ENCODE results near the gene GALK2.
"Not testable (repeated sequence)": the region's sequence is repeated elsewhere in the genome, so short reads cannot be mapped to it uniquely, and the experiment has no call there.

Gene GALK2

GRCh38 chr15:49239105-49239504 is 69.1 kb downstream of the GALK2 start:
- peaks cover 13 to 15% of the 10 kb centered on the region in 2 experiments for H3K4me1 ChIP-seq (ENCODE audit: control insufficient read depth in 1 of 2, insufficient read depth in 1 of 2, low read depth in 1 of 2, low read length in 1 of 2)
- TF ChIP-seq CTCF (IDR thresholded peaks at IDR 0.05), result no peak
- no peaks in the 10 kb centered on the region for H3K9me3 ChIP-seq
- H3K4me3 ChIP-seq (ENCODE audit: low read depth in 1 of 2, low read length in 1 of 2), result no peak overlapping the region
- no peaks in the 10 kb centered on the region for H3K27me3 ChIP-seq
- H3K36me3 ChIP-seq, result peaks cover 6% of the 10 kb centered on the region
- no peak overlapping the region for H3K27ac ChIP-seq

DNA sequence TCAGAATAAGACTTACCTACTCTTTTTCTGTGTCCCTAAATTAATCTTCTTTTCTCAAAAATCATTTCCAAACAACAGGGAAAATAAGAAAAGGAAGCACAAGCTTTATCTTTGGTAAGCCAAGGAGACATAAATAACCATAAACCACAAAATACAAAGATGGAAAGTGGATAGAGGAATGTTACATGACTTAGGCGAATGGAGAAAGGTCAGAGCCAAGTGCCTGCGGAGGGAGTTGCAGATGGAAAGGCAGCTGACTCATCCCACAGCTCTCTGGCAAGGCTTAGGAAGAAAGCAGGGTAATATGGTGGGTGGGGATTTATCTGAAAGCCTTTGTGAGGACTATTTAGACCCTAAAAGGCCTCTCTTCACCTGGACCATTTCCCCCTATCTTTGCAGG is 72.8 kb downstream of the GALK2 start:
- TF ChIP-seq CTCF (IDR thresholded peaks at IDR 0.05), result no peak
- Histone ChIP-seq H3K36me3 (peaks cover 6% of the 10 kb centered on the region), H3K27ac (no peak overlapping the region)

GRCh38 chr15:49247556-49248110 is 77.6 kb downstream of the GALK2 start:
- H3K36me3 ChIP-seq, result no peaks in the 10 kb centered on the region
- H3K4me1 ChIP-seq (ENCODE audit: control insufficient read depth in 1 of 2, insufficient read depth in 1 of 2, low read depth in 1 of 2, low read length in 1 of 2), result no peaks in the 10 kb centered on the region
- H3K27ac ChIP-seq, result no peak overlapping the region
- H3K9me3 ChIP-seq, result no peaks in the 10 kb centered on the region
- no peak overlapping the region for H3K4me3 ChIP-seq (ENCODE audit: low read depth in 1 of 2, low read length in 1 of 2)
- no peaks in the 10 kb centered on the region for H3K27me3 ChIP-seq
- TF ChIP-seq CTCF (IDR thresholded peaks at IDR 0.05), result no peak

More for the DNA sequence above, 72.8 kb downstream of the GALK2 start:
- Histone ChIP-seq H3K27me3 (no peaks in the 10 kb centered on the region), H3K9me3 (no peaks in the 10 kb centered on the region), H3K4me3 (ENCODE audit: low read depth in 1 of 2, low read length in 1 of 2) (no peak overlapping the region), H3K4me1 (ENCODE audit: control insufficient read depth in 1 of 2, insufficient read depth in 1 of 2, low read depth in 1 of 2, low read length in 1 of 2) (peaks cover 5% of the 10 kb centered on the region in 2 experiments)

DNA sequence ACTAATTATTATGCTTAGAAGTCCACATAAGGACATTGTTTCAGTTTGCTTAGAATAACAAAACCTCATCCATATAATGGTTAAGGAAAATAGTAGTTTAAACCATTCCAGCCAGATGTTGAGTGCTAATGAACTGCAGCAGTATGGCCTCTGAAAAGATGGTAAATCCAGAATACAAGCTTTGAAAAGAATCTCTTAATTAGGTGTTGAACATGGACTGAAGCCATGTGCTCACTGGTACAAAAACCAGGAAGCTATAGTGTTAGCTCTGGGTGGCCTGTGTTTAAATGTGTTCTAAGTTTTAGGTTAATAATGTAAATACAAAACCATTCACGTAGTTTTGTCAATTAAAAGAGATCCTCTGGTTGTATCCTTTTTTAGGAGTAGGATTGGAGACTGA is 78.2 kb downstream of the GALK2 start:
- no peaks in the 10 kb centered on the region for H3K4me1 ChIP-seq (ENCODE audit: control insufficient read depth in 1 of 2, insufficient read depth in 1 of 2, low read depth in 1 of 2, low read length in 1 of 2)
- H3K27ac ChIP-seq, result no peak overlapping the region
- no peaks in the 10 kb centered on the region for H3K27me3 ChIP-seq

DNA sequence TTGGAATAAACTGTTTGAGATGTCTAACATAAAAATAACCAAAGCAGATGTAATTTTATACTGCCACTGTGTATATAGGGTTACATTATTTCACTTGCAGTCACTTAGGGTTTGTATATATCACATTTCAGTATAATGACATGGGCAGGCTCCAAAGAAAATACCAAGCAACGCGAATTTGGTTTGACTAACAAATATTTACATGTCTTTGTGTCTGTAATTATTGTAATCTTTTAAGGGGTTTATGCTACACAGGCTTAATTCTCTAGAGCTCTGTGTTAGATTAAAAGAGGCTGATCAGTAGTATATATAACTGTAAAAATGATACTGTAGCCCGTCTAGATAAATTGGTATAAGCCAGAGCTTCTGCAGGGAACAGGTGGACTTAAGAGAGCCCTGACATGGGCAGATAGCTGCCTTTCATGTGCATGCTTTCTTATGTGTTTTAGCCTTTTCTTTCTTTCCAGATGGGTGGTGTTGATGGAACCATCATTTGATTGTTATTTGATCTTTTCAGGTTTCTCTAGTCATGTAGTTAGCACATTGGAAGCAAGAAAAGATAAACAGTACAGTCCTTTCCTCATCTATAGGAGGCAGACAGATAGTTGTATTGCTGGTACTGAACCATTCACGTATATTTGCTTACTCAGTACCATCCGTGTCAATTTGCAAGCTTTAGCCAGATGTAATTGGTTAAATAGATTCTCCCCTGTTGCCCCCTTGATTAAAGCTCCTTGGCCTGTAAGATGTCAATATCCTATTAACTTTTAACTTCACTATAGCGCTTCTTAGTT is 86.1 kb downstream of the GALK2 start:
- no peaks in the 10 kb centered on the region for H3K4me1 ChIP-seq (ENCODE audit: control insufficient read depth in 1 of 2, insufficient read depth in 1 of 2, low read depth in 1 of 2, low read length in 1 of 2)
- no peaks in the 10 kb centered on the region for H3K36me3 ChIP-seq
- H3K9me3 ChIP-seq, result no peaks in the 10 kb centered on the region
- H3K27me3 ChIP-seq, result no peaks in the 10 kb centered on the region
- no peak overlapping the region for H3K27ac ChIP-seq
- no peak for TF ChIP-seq CTCF (IDR thresholded peaks at IDR 0.05)
- H3K4me3 ChIP-seq (ENCODE audit: low read depth in 1 of 2, low read length in 1 of 2), result no peak overlapping the region

More for the DNA sequence above, 78.2 kb downstream of the GALK2 start:
- no peak for TF ChIP-seq CTCF (IDR thresholded peaks at IDR 0.05)
- Histone ChIP-seq H3K9me3 (no peaks in the 10 kb centered on the region), H3K36me3 (no peaks in the 10 kb centered on the region), H3K4me3 (ENCODE audit: low read depth in 1 of 2, low read length in 1 of 2) (no peak overlapping the region)

DNA sequence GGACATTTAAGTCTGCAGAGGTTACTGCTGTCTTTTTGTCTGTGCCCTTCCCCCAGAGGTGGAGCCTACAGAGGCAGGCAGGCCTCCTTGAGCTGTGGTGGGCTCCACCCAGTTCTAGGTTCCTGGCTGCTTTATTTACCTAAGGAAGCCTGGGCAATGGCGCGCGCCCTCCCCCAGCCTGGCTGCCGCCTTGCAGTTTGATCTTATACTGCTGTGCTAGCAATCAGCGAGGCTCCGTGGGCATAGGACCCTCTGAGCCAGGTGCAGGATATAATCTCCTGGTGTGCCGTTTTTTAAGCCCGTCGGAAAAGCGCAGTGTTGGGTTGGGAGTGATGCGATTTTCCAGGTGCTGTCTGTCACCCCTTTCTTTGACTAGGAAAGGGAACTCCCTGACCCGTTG is 95.1 kb downstream of the GALK2 start:
- not testable (repeated sequence) for H3K4me3 ChIP-seq (ENCODE audit: low read depth in 1 of 2, low read length in 1 of 2); H3K27me3 ChIP-seq; H3K36me3 ChIP-seq; H3K4me1 ChIP-seq (ENCODE audit: control insufficient read depth in 1 of 2, insufficient read depth in 1 of 2, low read depth in 1 of 2, low read length in 1 of 2); H3K27ac ChIP-seq; H3K9me3 ChIP-seq
